ENCODE results near the gene ATRNL1. TPM values are rescaled to one million over a fixed set of nuclear protein-coding genes. Genes with fewer than 3 reads are reported as not detected.

ATRNL1 gene
- total RNA-seq, 1 experiment from 2014 or later = 1.3 TPM

- no peak overlapping the region for H3K9ac ChIP-seq (ENCODE audit: low read length)
- no peaks in the 10 kb centered on the region; the same call in 1 of the 2 replicates for H4K20me1 ChIP-seq (ENCODE audit: insufficient read depth)
- ATAC-seq = no peak
- H3K4me1 ChIP-seq (ENCODE audit: control insufficient read depth in 1 of 2, insufficient read depth in 2 of 2, low read length in 2 of 2) = no peaks in the 10 kb centered on the region
- TF ChIP-seq, protein P1, sequence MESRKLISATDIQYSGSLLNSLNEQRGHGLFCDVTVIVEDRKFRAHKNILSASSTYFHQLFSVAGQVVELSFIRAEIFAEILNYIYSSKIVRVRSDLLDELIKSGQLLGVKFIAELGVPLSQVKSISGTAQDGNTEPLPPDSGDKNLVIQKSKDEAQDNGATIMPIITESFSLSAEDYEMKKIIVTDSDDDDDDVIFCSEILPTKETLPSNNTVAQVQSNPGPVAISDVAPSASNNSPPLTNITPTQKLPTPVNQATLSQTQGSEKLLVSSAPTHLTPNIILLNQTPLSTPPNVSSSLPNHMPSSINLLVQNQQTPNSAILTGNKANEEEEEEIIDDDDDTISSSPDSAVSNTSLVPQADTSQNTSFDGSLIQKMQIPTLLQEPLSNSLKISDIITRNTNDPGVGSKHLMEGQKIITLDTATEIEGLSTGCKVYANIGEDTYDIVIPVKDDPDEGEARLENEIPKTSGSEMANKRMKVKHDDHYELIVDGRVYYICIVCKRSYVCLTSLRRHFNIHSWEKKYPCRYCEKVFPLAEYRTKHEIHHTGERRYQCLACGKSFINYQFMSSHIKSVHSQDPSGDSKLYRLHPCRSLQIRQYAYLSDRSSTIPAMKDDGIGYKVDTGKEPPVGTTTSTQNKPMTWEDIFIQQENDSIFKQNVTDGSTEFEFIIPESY (IDR thresholded peaks at IDR 0.05; ENCODE audit: extremely low read depth, insufficient replicate concordance, low read length) = no peak
- TF ChIP-seq POLR2AphosphoS5 (IDR thresholded peaks at IDR 0.05; ENCODE audit: low read depth, low read length) = no peak
- no peak for TF ChIP-seq TCF7L2 (IDR thresholded peaks at IDR 0.05; ENCODE audit: borderline replicate concordance, extremely low read depth, insufficient read depth, insufficient read length)
- TF ChIP-seq JUND (IDR thresholded peaks at IDR 0.05) = no peak
- H3K9me3 ChIP-seq (ENCODE audit: control insufficient read depth in 1 of 2, insufficient read depth in 1 of 2, low read depth in 1 of 2, low read length in 2 of 2) = no peaks in the 10 kb centered on the region
- ChIA-PET CTCF (no interaction called here), POLR2A (no interaction called here), RAD21 (ENCODE audit: low non-redundant PET in 1 of 2, low total read pairs in 2 of 2, uncharacterized antibody in 2 of 2, unreplicated experiment in 2 of 2) (no interaction called here)
- H3K79me2 ChIP-seq (ENCODE audit: insufficient read depth, low read length) = no peaks in the 10 kb centered on the region
- no peak overlapping the region for H3K4me3 ChIP-seq (replicated peaks in 1 of 2; ENCODE audit: low read depth in 1 of 2, low read length in 2 of 2)
- DNase-seq (ENCODE audit: low read depth, low spot score) = no peak
- H3K27me3 ChIP-seq (ENCODE audit: insufficient read depth, low read length) = peaks cover 6% of the 10 kb centered on the region; the same call in 1 of the 2 replicates
- no peaks in the 10 kb centered on the region for H3K9me2 ChIP-seq (ENCODE audit: insufficient read depth)
- H2AFZ ChIP-seq (ENCODE audit: low read depth, low read length, poor library complexity, severe bottlenecking) = no peak overlapping the region
- no peak overlapping the region for H3K27ac ChIP-seq (ENCODE audit: low read depth, low read length)
- no peaks in the 10 kb centered on the region for H3K36me3 ChIP-seq (ENCODE audit: control insufficient read depth in 1 of 2, insufficient read depth in 2 of 2, low read length in 2 of 2)
- intact Hi-C loops (cut with micrococcal nuclease) = no loop called here
- BruUV-seq (replicated peaks) = no TSS peak
- no peak overlapping the region for H3K4me2 ChIP-seq (ENCODE audit: low read length)
These were observed 618.1 kb downstream of the ATRNL1 start for GRCh38 chr10:115711306-115711705.

GRCh38 chr10:115720121-115720520 lies 627.0 kb downstream of the ATRNL1 start:
- Histone ChIP-seq H3K79me2 (ENCODE audit: insufficient read depth, low read length) (no peaks in the 10 kb centered on the region), H3K9me3 (ENCODE audit: control insufficient read depth in 1 of 2, insufficient read depth in 1 of 2, low read depth in 1 of 2, low read length in 2 of 2) (no peaks in the 10 kb centered on the region), H4K20me1 (ENCODE audit: insufficient read depth) (no peaks in the 10 kb centered on the region), H3K4me2 (ENCODE audit: low read length) (no peak overlapping the region), H3K4me1 (ENCODE audit: control insufficient read depth in 1 of 2, insufficient read depth in 2 of 2, low read length in 2 of 2) (no peaks in the 10 kb centered on the region), H3K27ac (ENCODE audit: low read depth, low read length) (no peak overlapping the region), H3K36me3 (ENCODE audit: control insufficient read depth in 1 of 2, insufficient read depth in 2 of 2, low read length in 2 of 2) (no peaks in the 10 kb centered on the region), H3K9ac (ENCODE audit: low read length) (no peak overlapping the region), H3K9me2 (ENCODE audit: insufficient read depth) (no peaks in the 10 kb centered on the region), H3K4me3 (replicated peaks in 1 of 2; ENCODE audit: low read depth in 1 of 2, low read length in 2 of 2) (no peak overlapping the region), H3K27me3 (ENCODE audit: insufficient read depth, low read length) (no peaks in the 10 kb centered on the region), H2AFZ (ENCODE audit: low read depth, low read length, poor library complexity, severe bottlenecking) (no peak overlapping the region)
- BruUV-seq (replicated peaks) = no TSS peak
- TF ChIP-seq SIN3A (IDR thresholded peaks at IDR 0.05; ENCODE audit: low read depth) (no peak), EZH2phosphoT487 (IDR thresholded peaks at IDR 0.05; ENCODE audit: borderline replicate concordance) (no peak), SRF (IDR thresholded peaks at IDR 0.05; ENCODE audit: low read depth) (no peak), CTCF (IDR thresholded peaks at IDR 0.05 in 2 of 3, conservative IDR thresholded peaks at IDR 0.05 in 1 of 3; ENCODE audit: borderline replicate concordance in 1 of 3, insufficient read depth in 1 of 3, low read depth in 2 of 3, low read length in 2 of 3) (no peak), ELF1 (IDR thresholded peaks at IDR 0.05; ENCODE audit: borderline replicate concordance, low read depth) (no peak), ZFX (IDR thresholded peaks at IDR 0.05) (no peak)
- TF ChIP-seq, protein P2, sequence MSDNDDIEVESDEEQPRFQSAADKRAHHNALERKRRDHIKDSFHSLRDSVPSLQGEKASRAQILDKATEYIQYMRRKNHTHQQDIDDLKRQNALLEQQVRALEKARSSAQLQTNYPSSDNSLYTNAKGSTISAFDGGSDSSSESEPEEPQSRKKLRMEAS (IDR thresholded peaks at IDR 0.05) = no peak
- intact Hi-C loops (cut with micrococcal nuclease) = no loop called here
- ATAC-seq (no peak), DNase-seq (ENCODE audit: low read depth, low spot score) (no peak)
- ChIA-PET CTCF (no interaction called here), POLR2A (no interaction called here), RAD21 (ENCODE audit: low non-redundant PET in 1 of 2, low total read pairs in 2 of 2, uncharacterized antibody in 2 of 2, unreplicated experiment in 2 of 2) (no interaction called here)
